PC-3 (cell line): Measurements from ENCODE around the gene R3HDM1.

Experiments
- EZH2 ChIP-seq: fragments of 300-600 bp; sonication (generic); IDR thresholded peaks from one replicate; pipeline ENCODE4 v1.6.1; 2017; ENCODE audit warnings: antibody characterized with exemption, mild to moderate bottlenecking, low read length; ENCODE audit not compliant: unreplicated experiment
- TF ChIP-seq, protein P1 (sequence below): fragments of 300-600 bp; sonication (generic); conservative IDR thresholded peaks from 2 replicates; pipeline ENCODE4 v1.5.1; 2017; ENCODE audit warnings: antibody characterized with exemption, low read depth, mild to moderate bottlenecking, low read length

DNA sequence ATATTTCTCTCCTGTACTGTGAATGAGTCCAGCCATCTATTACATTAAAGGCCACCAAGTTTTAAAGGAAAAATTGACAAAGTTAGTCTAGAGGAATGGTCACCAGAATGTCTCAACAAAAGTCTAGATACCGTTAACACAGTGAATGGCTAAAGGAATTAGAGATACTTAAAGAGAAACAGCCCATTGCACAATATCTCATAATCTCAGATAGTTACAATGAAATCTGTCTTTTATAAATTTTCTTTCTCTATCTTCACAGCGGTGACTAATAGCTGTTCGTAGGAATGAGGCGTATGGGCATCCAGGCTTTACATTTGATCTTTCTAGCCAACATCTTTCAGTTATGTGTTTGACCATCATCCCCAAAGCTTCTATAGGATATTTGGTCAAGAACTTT, 30.6 kb downstream of the R3HDM1 start:
- TF ChIP-seq, protein P1, sequence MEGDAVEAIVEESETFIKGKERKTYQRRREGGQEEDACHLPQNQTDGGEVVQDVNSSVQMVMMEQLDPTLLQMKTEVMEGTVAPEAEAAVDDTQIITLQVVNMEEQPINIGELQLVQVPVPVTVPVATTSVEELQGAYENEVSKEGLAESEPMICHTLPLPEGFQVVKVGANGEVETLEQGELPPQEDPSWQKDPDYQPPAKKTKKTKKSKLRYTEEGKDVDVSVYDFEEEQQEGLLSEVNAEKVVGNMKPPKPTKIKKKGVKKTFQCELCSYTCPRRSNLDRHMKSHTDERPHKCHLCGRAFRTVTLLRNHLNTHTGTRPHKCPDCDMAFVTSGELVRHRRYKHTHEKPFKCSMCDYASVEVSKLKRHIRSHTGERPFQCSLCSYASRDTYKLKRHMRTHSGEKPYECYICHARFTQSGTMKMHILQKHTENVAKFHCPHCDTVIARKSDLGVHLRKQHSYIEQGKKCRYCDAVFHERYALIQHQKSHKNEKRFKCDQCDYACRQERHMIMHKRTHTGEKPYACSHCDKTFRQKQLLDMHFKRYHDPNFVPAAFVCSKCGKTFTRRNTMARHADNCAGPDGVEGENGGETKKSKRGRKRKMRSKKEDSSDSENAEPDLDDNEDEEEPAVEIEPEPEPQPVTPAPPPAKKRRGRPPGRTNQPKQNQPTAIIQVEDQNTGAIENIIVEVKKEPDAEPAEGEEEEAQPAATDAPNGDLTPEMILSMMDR: no peak
- TF ChIP-seq EZH2: no peak
